ENCODE measurements around the gene GPRIN3. TPM values are rescaled to one million over a fixed set of nuclear protein-coding genes. Genes with fewer than 3 reads are reported as not detected.

The GPRIN3 gene
- total RNA-seq, 1 experiment from 2014 or later: 0.48 TPM

- Histone ChIP-seq H3K18ac (ENCODE audit: insufficient read length, low read depth, low read length) (no peak overlapping the region), H2BK5ac (ENCODE audit: insufficient read length, low read length) (no peak overlapping the region), H2AK5ac (ENCODE audit: insufficient read length, low read length) (no peak overlapping the region), H2BK12ac (ENCODE audit: insufficient read length, low read depth, low read length) (no peak overlapping the region), H3K4me1 (ENCODE audit: insufficient read depth, low read length) (no peaks in the 10 kb centered on the region), H4K8ac (replicated peaks; ENCODE audit: insufficient read length, low read depth, low read length) (no peak overlapping the region), H4K20me1 (ENCODE audit: control insufficient read depth, insufficient read depth, insufficient read length) (no peaks in the 10 kb centered on the region), H3K14ac (ENCODE audit: insufficient read depth, low read length) (no peak overlapping the region), H4K5ac (ENCODE audit: insufficient read length, low read depth, low read length) (no peak overlapping the region), H3K4ac (ENCODE audit: low read depth, low read length) (no peak overlapping the region), H4K91ac (ENCODE audit: insufficient read length, low read depth, low read length) (no peak overlapping the region), H3K9ac (ENCODE audit: extremely low read depth, insufficient read length, low read length) (no peak overlapping the region), H3K23me2 (ENCODE audit: insufficient read length, low read depth, low read length, poor library complexity, severe bottlenecking) (no peaks in the 10 kb centered on the region), H2AFZ (ENCODE audit: low read length) (no peak overlapping the region), H3K23ac (ENCODE audit: insufficient read length, low read depth, low read length) (no peak overlapping the region), H3K79me2 (ENCODE audit: insufficient read depth, low read length) (no peaks in the 10 kb centered on the region), H3K4me2 (ENCODE audit: insufficient read depth, insufficient read length, low read length) (no peak overlapping the region), H3K27me3 (ENCODE audit: insufficient read depth, low read length) (no peaks in the 10 kb centered on the region), H2BK15ac (ENCODE audit: low read depth, low read length) (no peak overlapping the region), H2BK20ac (ENCODE audit: low read depth, low read length, poor library complexity, severe bottlenecking) (no peak overlapping the region), H2BK120ac (ENCODE audit: low read depth, low read length, poor library complexity, severe bottlenecking) (no peak overlapping the region), H3K56ac (ENCODE audit: insufficient read length, low read depth, low read length) (no peak overlapping the region), H3K79me1 (ENCODE audit: insufficient read depth, low read depth, low read length, poor library complexity, severe bottlenecking) (no peaks in the 10 kb centered on the region), H3K9me3 (ENCODE audit: control insufficient read depth, low read depth, low read length) (no peaks in the 10 kb centered on the region), H3T11ph (ENCODE audit: low read length) (no peak overlapping the region), H3K27ac (ENCODE audit: insufficient read length, low read depth, low read length) (no peak overlapping the region)
- Mint-ChIP-seq H3K4me1 (peaks cover 11 to 13% of the 10 kb centered on the region in 2 experiments), H3K4me3 (no peak overlapping the region), H3K27me3 (ENCODE audit: low read depth) (no peaks in the 10 kb centered on the region), H3K27ac (no peak overlapping the region), H3K36me3 (ENCODE audit: insufficient read depth in 1 of 3, low read depth in 3 of 3) (no peaks in the 10 kb centered on the region), H3K9me3 (no peaks in the 10 kb centered on the region)
- TF ChIP-seq, protein P1, sequence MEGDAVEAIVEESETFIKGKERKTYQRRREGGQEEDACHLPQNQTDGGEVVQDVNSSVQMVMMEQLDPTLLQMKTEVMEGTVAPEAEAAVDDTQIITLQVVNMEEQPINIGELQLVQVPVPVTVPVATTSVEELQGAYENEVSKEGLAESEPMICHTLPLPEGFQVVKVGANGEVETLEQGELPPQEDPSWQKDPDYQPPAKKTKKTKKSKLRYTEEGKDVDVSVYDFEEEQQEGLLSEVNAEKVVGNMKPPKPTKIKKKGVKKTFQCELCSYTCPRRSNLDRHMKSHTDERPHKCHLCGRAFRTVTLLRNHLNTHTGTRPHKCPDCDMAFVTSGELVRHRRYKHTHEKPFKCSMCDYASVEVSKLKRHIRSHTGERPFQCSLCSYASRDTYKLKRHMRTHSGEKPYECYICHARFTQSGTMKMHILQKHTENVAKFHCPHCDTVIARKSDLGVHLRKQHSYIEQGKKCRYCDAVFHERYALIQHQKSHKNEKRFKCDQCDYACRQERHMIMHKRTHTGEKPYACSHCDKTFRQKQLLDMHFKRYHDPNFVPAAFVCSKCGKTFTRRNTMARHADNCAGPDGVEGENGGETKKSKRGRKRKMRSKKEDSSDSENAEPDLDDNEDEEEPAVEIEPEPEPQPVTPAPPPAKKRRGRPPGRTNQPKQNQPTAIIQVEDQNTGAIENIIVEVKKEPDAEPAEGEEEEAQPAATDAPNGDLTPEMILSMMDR (conservative IDR thresholded peaks at IDR 0.05): no peak
- DNase-seq: no peak
- WGBS (ENCODE audit: extremely low coverage, insufficient read length, low lambda C conversion rate): no CpG with 5 or more reads among the region's 2 CpGs
These were observed 85.4 kb downstream of the GPRIN3 start for GRCh38 chr4:89222170-89222569.

All from H9 (cell line).